Smooth muscle cell of bladder (primary cell): ENCODE results near the gene NSDHL. TPM values are rescaled to one million over a fixed set of nuclear protein-coding genes. Genes with fewer than 3 reads are reported as not detected.

ENCODE experiments used
- total RNA-seq: library from RNA; depleted of rRNA; stranded (reverse); fragments of >200 nt; gene quantifications from 2 replicates; pipeline ENCODE4 v1.2.3, GENCODE V29; 2014

Gene NSDHL
- total RNA-seq = 21.8 and 31.4 TPM in 2 replicates

GRCh38 chrX:152830312-152831305 is at the start of gene NSDHL, which contains the start of gene CETN2:
Gene NSDHL (plus strand): TSS chrX:152831063. CDS start chrX:152846325, 15,262 bp downstream.
Gene CETN2 (minus strand): TSS chrX:152830757. CDS start chrX:152830710, 47 bp downstream.

GRCh38 chrX:152897222-152898131 is 66.6 kb downstream of the NSDHL start, which contains the start of gene ZNF185:
Gene ZNF185 (plus strand): TSS chrX:152898067. CDS start chrX:152914490, 16,423 bp downstream.

Other genes with a start within 250 kb of the NSDHL start
- not detected in 2 replicates for gene GABRQ, start 193.2 kb upstream of the NSDHL start, total RNA-seq
- gene MAGEA3, start 132.3 kb upstream of the NSDHL start, total RNA-seq = not detected in 2 replicates
- not detected in 2 replicates for gene CSAG2, start 121.8 kb upstream of the NSDHL start, total RNA-seq
- gene MAGEA2B, start 116.4 kb upstream of the NSDHL start, total RNA-seq = not detected in 2 replicates
- gene CSAG1, start 97.3 kb upstream of the NSDHL start, total RNA-seq = not detected in 2 replicates
- gene MAGEA12, start 97.3 kb upstream of the NSDHL start, total RNA-seq = under 0.01 and 0.14 TPM in 2 replicates
- gene MAGEA2, start 77.2 kb upstream of the NSDHL start, total RNA-seq = under 0.01 TPM in 1 of 2 replicates, not detected in the other
- not detected in 2 replicates for gene CSAG3, start 71.8 kb upstream of the NSDHL start, total RNA-seq
- gene MAGEA6, start 61.4 kb upstream of the NSDHL start, total RNA-seq = under 0.01 TPM in 1 of 2 replicates, not detected in the other
- 39.0 and 42.5 TPM in 2 replicates for gene CETN2, start 306 bp upstream of the NSDHL start, total RNA-seq
- gene ZNF185, start 67.0 kb downstream of the NSDHL start, total RNA-seq = 0.37 and 0.43 TPM in 2 replicates
- gene PNMA5, start 163.1 kb downstream of the NSDHL start, total RNA-seq = not detected in 2 replicates
- gene PNMA3, start 225.4 kb downstream of the NSDHL start, total RNA-seq = under 0.01 and 0.28 TPM in 2 replicates
- gene PNMA6A, start 241.4 kb downstream of the NSDHL start, total RNA-seq = 1.6 and 3.2 TPM in 2 replicates